GM13976 (cell line): Measurements from ENCODE around the gene C1orf198.
A peak's percentile ranks its signal among the peaks of the same experiment; 100 is the strongest.

Experiments
- DNase-seq: peaks from one replicate; pipeline ENCODE4 v3.0.0; 2012; ENCODE audit warnings: low spot score
- in situ Hi-C: fragments of 300-500 bp; cut with MboI; formaldehyde crosslinking; loops from one replicate; pipeline ENCODE4 v1.12.0; 2022; ENCODE audit warnings: low sequenced_read_pairs, mixed read lengths, inconsistent platforms; ENCODE audit not compliant: unreplicated experiment
- TF ChIP-seq, protein P1 (sequence below): IDR thresholded peaks from 2 replicates; pipeline ENCODE4 v1.5.1; 2012; ENCODE audit warnings: borderline replicate concordance, mild to moderate bottlenecking; ENCODE audit not compliant: insufficient read depth; ENCODE audit errors: extremely low read depth, missing control alignments, control extremely low read depth

C1orf198 gene, protein sequence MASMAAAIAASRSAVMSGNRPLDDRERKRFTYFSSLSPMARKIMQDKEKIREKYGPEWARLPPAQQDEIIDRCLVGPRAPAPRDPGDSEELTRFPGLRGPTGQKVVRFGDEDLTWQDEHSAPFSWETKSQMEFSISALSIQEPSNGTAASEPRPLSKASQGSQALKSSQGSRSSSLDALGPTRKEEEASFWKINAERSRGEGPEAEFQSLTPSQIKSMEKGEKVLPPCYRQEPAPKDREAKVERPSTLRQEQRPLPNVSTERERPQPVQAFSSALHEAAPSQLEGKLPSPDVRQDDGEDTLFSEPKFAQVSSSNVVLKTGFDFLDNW

DNA sequence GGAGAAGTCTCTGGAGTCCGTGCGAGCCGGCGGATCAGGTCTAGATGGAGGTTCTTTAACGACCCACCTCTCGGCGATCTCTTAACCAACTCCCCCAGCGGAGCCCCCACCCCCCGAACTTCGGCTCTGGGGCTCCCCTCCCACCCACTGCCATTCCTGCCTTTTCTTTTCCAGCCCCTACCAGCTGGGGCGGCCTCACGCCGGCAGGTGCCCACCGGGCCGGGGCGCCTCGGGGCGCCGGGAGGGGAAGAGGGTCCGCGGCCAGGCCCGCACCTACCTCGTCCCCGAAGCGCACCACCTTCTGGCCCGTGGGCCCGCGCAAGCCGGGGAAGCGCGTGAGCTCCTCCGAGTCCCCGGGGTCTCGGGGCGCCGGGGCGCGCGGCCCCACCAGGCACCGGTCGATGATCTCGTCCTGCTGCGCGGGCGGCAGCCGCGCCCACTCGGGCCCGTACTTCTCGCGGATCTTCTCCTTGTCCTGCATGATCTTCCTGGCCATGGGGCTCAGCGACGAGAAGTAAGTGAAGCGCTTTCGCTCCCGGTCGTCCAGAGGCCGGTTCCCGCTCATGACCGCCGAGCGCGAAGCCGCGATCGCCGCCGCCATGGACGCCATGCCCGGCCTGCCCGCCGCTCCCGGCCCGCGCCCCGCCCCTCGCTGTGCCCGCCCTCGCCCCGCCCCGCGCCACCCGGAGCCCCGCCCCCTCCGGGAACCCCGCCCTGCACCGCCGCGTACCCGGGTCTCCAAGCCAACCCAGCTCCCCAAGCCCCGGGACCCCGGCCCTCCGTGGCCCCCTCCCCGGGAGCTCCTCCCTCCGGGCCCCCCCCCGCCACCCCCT, at the start of gene C1orf198:
Gene C1orf198, minus strand, starts transcription at position 619 of the 833 bp plus-strand sequence. Its CDS starts 9 bp downstream, at position 610.
- DNase-seq: peak; percentile 92
- in situ Hi-C loops: no loop called here
- TF ChIP-seq, protein P1, sequence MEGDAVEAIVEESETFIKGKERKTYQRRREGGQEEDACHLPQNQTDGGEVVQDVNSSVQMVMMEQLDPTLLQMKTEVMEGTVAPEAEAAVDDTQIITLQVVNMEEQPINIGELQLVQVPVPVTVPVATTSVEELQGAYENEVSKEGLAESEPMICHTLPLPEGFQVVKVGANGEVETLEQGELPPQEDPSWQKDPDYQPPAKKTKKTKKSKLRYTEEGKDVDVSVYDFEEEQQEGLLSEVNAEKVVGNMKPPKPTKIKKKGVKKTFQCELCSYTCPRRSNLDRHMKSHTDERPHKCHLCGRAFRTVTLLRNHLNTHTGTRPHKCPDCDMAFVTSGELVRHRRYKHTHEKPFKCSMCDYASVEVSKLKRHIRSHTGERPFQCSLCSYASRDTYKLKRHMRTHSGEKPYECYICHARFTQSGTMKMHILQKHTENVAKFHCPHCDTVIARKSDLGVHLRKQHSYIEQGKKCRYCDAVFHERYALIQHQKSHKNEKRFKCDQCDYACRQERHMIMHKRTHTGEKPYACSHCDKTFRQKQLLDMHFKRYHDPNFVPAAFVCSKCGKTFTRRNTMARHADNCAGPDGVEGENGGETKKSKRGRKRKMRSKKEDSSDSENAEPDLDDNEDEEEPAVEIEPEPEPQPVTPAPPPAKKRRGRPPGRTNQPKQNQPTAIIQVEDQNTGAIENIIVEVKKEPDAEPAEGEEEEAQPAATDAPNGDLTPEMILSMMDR: no peak

DNA sequence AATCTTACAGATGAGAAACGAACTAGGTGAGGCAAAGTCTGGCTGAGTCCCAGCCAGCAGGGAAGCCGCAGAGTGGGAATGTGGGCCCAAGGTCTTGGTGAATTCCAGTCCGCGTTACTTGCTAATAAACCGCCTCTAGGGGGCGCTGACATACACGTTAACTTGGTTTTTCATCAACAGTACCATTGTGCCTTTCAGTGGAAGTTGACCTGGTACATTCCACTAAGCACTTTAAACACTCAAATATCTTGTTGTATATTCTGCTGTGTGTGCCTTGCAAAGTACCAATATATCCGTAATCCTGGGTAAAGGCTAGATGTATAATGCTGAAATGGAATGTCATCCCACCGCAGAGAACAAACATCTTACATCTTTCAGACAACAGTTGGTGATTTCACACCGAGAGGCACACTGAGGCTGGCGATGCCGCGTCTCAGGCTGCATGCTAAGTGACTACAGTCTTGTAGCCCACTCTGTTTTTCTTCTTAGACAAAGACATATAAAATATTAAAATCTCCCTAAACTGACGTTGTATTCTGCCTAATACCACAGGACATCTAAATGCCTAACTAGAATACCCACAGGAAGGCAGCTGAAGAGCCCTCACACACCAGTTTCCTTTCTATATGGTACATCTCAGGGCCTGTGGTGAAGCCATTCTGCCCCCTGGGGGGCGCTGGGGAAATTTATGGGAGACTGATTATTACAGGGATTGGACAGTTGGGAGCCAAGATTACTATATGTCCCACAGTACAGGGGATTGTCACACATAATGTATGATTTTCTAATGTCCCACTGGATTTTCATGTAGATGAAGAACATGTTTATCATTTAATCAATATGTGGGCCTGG, 49.2 kb upstream of the C1orf198 start:
- DNase-seq: peak; percentile 60
- in situ Hi-C loops: no loop called here
- TF ChIP-seq, protein P1: peak; percentile 68

DNA sequence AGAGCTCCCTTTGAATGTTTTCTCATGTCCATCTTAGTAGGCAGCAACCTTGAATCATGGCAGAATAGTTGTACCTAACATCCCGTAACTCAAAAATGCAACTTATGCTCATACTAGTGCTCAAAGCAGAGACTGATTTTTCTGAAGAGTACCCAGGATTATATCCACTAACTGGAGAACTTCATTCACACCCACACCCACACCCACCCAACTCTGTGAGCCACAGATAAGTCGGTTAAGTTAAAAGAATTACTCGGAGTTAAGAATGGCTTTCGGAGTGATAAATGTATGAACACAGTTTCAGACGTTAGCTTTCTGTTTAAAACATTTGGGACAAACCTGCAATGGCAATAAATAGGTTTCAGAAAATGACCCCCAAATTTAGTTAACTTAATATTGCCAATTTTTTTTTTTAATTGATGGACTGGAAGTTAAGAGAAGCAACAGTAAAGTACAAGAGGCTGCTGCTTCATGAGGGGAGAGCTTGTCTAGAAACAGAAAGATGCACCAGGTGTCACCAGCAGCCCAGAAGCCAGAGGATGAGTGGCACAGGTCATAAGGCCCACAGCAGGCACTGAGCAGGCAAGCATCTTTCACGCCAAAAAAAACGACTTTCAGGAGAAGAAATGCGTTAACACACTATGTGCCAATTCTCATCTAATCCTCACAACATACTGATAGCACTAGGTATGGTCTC, 48.4 kb upstream of the C1orf198 start:
- in situ Hi-C loops: no loop called here
- TF ChIP-seq, protein P1: peak; percentile 11
- DNase-seq: no peak

DNA sequence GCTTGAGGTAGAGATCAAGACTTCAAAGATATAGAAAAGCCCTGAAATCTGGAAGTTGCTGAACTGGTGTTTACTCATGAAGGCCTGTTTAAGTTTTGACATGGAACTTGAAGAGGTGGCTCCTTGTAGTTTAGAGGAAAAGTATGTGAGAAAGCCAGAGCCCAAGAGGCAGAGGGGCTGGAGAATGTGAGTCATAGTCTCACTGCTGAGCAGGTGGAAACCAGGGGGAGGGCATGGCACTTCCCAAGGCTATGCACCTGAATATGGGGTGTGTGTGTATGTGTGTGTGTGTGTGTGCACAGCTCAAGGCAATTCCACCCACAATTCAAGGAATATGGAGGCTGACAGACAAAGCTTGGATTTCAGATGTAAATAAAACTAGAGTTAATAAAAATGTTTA, 46.8 kb upstream of the C1orf198 start:
- TF ChIP-seq, protein P1: no peak
- in situ Hi-C loops: no loop called here
- no peak for DNase-seq

DNA sequence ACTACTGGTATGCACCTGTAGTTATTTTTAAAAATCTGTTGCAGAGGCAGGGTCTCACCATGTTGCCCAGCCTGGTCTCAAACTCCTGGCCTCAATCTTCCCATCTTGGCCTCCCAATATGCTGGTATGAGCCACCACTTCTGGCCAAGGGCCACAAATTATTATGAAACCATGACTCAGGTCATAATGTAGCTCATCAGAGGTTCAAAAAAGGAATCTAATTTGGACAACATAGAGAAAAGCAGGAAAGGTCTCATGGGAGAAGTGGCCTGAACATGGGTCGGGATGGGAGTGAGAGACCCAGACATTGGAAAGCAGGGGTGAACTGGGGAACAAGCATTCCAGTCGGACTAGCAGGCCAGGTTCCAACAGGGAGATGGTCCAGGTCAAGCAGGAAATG, 45.2 kb upstream of the C1orf198 start:
- DNase-seq: no peak
- in situ Hi-C loops: no loop called here
- TF ChIP-seq, protein P1: no peak

DNA sequence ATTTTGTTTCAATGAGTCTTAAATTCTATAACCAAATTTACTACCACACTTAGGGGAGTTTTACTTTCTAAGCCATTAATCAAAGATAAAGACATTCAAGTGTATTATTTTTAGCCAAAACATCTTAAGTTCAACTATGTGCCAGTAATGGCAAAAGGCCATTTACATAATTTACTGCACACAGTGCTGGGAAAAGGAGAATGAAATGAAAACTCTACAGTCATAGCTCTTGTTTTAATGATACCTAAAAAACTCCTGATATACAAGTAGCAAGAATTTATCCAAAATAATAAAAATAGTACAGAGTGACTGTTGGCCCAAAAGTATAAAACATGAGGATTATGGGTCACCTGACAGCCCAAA, 42.4 kb upstream of the C1orf198 start:
- TF ChIP-seq, protein P1: no peak
- DNase-seq: no peak
- in situ Hi-C loops: no loop called here
